Left lung (tissue), 10 donors: ENCODE results near the gene BTNL8. TPM values are rescaled to one million over a fixed set of nuclear protein-coding genes. Genes with fewer than 3 reads are reported as not detected.
A peak's percentile ranks its signal among the peaks of the same experiment; 100 is the strongest.

Experiments
- ATAC-seq: fragments of 200-7000 bp; cut with Tn5 transposase; one replicate; pipeline ENCODE4 v1.9.1; 2020; ENCODE audit warnings: moderate library complexity
- DNase-seq, 4 donors: peaks; one replicate each; pipeline ENCODE4 v3.0.0-alpha.2; 2013 to 2020
- H3K27ac ChIP-seq, 2 donors: fragments of 200-600 bp; sonication (generic) in 1 of 2; one replicate each; pipeline versions ENCODE4 v1.5.0 to v1.8.0; 2020 to 2021
- H3K27me3 ChIP-seq, 2 donors: fragments of 200-600 bp; sonication (generic) in 1 of 2; one replicate each; pipeline versions ENCODE4 v1.5.0 to v1.8.0; 2020 to 2021
- H3K36me3 ChIP-seq, 2 donors: fragments of 200-600 bp; sonication (generic) in 1 of 2; one replicate each; pipeline versions ENCODE4 v1.5.0 to v1.8.0; 2020 to 2021
- H3K4me1 ChIP-seq, 2 donors: fragments of 200-600 bp; one replicate each; pipeline ENCODE4 v1.8.0; 2021
- H3K4me3 ChIP-seq, 2 donors: fragments of 200-600 bp; sonication (generic) in 1 of 2; one replicate each; pipeline versions ENCODE4 v1.5.0 to v1.8.0; 2020 to 2021; ENCODE audit warnings: mild to moderate bottlenecking in 1 of 2
- H3K9me3 ChIP-seq, 2 donors: fragments of 200-600 bp; sonication (generic) in 1 of 2; one replicate each; pipeline versions ENCODE4 v1.5.0 to v1.8.0; 2020 to 2021
- CTCF ChIP-seq, 2 donors: fragments of 200-600 bp; sonication (generic) in 1 of 2; IDR thresholded peaks; one replicate each; pipeline versions ENCODE4 v1.5.0 to v1.8.0; 2021; ENCODE audit warnings: antibody characterized with exemption in 2 of 2
- intact Hi-C, 2 donors: fragments of 100-400 bp; cut with DNase I; formaldehyde crosslinking; loops; one replicate each; pipeline versions ENCODE4 v1.11.2 to v1.14.2; 2022
- polyA plus RNA-seq, 6 donors: library from polyadenylated mRNA; unstranded; fragments of 120-200 nt; gene quantifications; one replicate each; pipeline ENCODE4 v1.2.1, GENCODE V29; 2013; ENCODE audit not compliant: insufficient read length in 6 of 6
- total RNA-seq, 2 donors: library from RNA; stranded (reverse); fragmentation: NEBNext Ultra II Directional; extraction: Animal tissue kit (Norgen Biotek cat#: 25700); gene quantifications; one replicate each; pipeline ENCODE4 v1.2.1, GENCODE V29; 2021
- donor health status: DM: no; HTN: yes; CAD: no.
- donor health status: DM: no; HTN: no; CAD: no.

BTNL8 gene
- total and polyA plus RNA-seq, 8 donors, result 0.47 to 1.8 (median 0.81) TPM

- ATAC-seq, result no peak
- TF ChIP-seq CTCF (IDR thresholded peaks at IDR 0.05), result no peak
- H3K4me1 ChIP-seq, result no peaks in the 10 kb centered on the region
- H3K27ac ChIP-seq, result no peak overlapping the region
- H3K27me3 ChIP-seq, result no peaks in the 10 kb centered on the region
- no peaks in the 10 kb centered on the region for H3K9me3 ChIP-seq
- DNase-seq, result no peak
- no peaks in the 10 kb centered on the region for H3K36me3 ChIP-seq
- H3K4me3 ChIP-seq, result no peak overlapping the region
- intact Hi-C loops, result no loop called here
Measured at GRCh38 chr5:180974612-180975315, 75.8 kb downstream of the BTNL8 start.

GRCh38 chr5:180975338-180975737 is 76.4 kb downstream of the BTNL8 start:
- TF ChIP-seq CTCF (IDR thresholded peaks at IDR 0.05), result no peak
- no peak for DNase-seq
- ATAC-seq, result no peak
- no peak overlapping the region for H3K4me3 ChIP-seq
- no peaks in the 10 kb centered on the region for H3K9me3 ChIP-seq
- H3K27ac ChIP-seq, result no peak overlapping the region
- H3K27me3 ChIP-seq, result no peaks in the 10 kb centered on the region
- H3K4me1 ChIP-seq, result no peaks in the 10 kb centered on the region
- intact Hi-C loops, result no loop called here
- H3K36me3 ChIP-seq, result no peaks in the 10 kb centered on the region

- intact Hi-C loops, result no loop called here
- no peak overlapping the region for H3K27ac ChIP-seq
Measured at GRCh38 chr5:180976518-180976917, 77.6 kb downstream of the BTNL8 start.

GRCh38 chr5:180977852-180978251 is 78.9 kb downstream of the BTNL8 start:
- Histone ChIP-seq H3K4me1 (no peaks in the 10 kb centered on the region), H3K27me3 (no peaks in the 10 kb centered on the region), H3K9me3 (no peaks in the 10 kb centered on the region), H3K27ac (no peak overlapping the region), H3K36me3 (no peaks in the 10 kb centered on the region), H3K4me3 (no peak overlapping the region)
- DNase-seq (peak in 1 of 4 donors; percentile 3), ATAC-seq (peak; percentile 53)
- no peak for TF ChIP-seq CTCF (IDR thresholded peaks at IDR 0.05)
- intact Hi-C loops, result no loop called here

More at GRCh38 chr5:180976518-180976917, 77.6 kb downstream of the BTNL8 start:
- H3K36me3 ChIP-seq, result no peaks in the 10 kb centered on the region
- H3K27me3 ChIP-seq, result no peaks in the 10 kb centered on the region
- no peaks in the 10 kb centered on the region for H3K4me1 ChIP-seq
- DNase-seq (peak in 1 of 4 donors; percentile 2), ATAC-seq (no peak)
- H3K9me3 ChIP-seq, result no peaks in the 10 kb centered on the region
- no peak for TF ChIP-seq CTCF (IDR thresholded peaks at IDR 0.05)
- H3K4me3 ChIP-seq, result no peak overlapping the region

GRCh38 chr5:180982008-180982741 is 83.2 kb downstream of the BTNL8 start:
- Histone ChIP-seq H3K4me1 (no peaks in the 10 kb centered on the region), H3K27ac (no peak overlapping the region), H3K4me3 (no peak overlapping the region), H3K36me3 (no peaks in the 10 kb centered on the region), H3K27me3 (no peaks in the 10 kb centered on the region), H3K9me3 (no peaks in the 10 kb centered on the region)
- intact Hi-C loops, result no loop called here
- no peak for TF ChIP-seq CTCF (IDR thresholded peaks at IDR 0.05)
- ATAC-seq (no peak), DNase-seq (no peak)
